Measurements from ENCODE around the gene TINCR. TPM values are rescaled to one million over a fixed set of nuclear protein-coding genes. Genes with fewer than 3 reads are reported as not detected.

TINCR gene
- total RNA-seq, 2 experiments from 2014 or later, result 0.26 to 0.68 TPM

DNA sequence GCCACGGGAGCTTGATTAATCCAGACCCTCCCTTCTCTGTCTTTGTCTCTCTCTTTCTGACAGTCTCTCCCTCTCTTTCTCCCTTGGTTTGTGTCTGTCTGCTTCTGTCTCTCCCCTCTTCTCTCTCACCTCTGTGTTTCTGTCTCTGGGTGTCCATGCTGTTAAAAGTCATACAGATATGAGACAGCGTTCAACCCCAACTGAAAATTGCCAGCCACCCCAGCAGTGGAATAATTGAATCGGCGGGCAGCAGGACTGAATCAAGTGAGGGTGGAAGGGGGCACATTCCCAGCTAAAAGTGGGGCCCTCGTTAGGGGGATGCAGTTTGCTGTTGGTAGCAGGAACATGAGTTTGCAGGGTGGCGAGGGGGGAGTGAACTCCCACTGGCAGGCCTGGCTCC, 43.7 kb downstream of the TINCR start:
- H3K27ac Mint-ChIP-seq, result no peak overlapping the region
- H3K36me3 Mint-ChIP-seq (ENCODE audit: low read depth), result no peaks in the 10 kb centered on the region
- no peaks in the 10 kb centered on the region for H3K27me3 Mint-ChIP-seq (ENCODE audit: low read depth)
- H3K9me3 Mint-ChIP-seq (ENCODE audit: insufficient read depth), result no peaks in the 10 kb centered on the region
- H3K4me1 Mint-ChIP-seq (ENCODE audit: low read depth), result no peaks in the 10 kb centered on the region
- H3K4me3 Mint-ChIP-seq, result no peak overlapping the region
- POLR2A ChIA-PET, result no interaction called here
- ATAC-seq (no peak), DNase-seq (no peak)
- CTCF ChIA-PET, result no interaction called here

GRCh38 chr19:5522106-5522505, 45.6 kb downstream of the TINCR start:
- CTCF ChIA-PET, result no interaction called here
- ATAC-seq, result no peak

DNA sequence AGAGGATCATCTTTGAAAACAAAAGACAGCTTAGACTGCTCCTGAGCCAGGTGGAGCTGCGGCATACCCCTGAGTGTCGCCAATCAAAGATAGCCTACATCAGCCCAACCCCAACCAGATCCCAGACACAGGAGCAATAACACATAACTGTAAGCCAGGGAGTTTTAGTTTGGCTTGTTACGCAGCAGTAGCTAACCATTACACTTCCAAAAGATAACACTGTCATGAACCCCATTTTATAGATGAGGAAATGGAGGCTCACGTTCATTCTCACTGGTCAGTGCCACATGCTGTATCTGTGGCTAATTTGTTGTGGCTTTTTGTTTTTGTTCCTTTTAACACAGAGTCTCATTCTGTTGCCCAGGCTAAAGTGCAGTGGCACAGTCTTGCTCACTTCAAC, 47.3 kb downstream of the TINCR start:
- ChIA-PET CTCF (no interaction called here), POLR2A (no interaction called here)
- Mint-ChIP-seq H3K4me1 (ENCODE audit: low read depth) (no peaks in the 10 kb centered on the region), H3K9me3 (ENCODE audit: insufficient read depth) (peaks cover 8% of the 10 kb centered on the region), H3K27me3 (ENCODE audit: low read depth) (no peaks in the 10 kb centered on the region), H3K36me3 (ENCODE audit: low read depth) (no peaks in the 10 kb centered on the region), H3K4me3 (no peak overlapping the region), H3K27ac (no peak overlapping the region)
- DNase-seq (no peak), ATAC-seq (no peak)

More at GRCh38 chr19:5522106-5522505, 45.6 kb downstream of the TINCR start:
- no peaks in the 10 kb centered on the region for H3K9me3 Mint-ChIP-seq (ENCODE audit: insufficient read depth)
- no peak overlapping the region for H3K4me3 Mint-ChIP-seq
- H3K4me1 Mint-ChIP-seq (ENCODE audit: low read depth), result no peaks in the 10 kb centered on the region
- no peak overlapping the region for H3K27ac Mint-ChIP-seq
- no peaks in the 10 kb centered on the region for H3K36me3 Mint-ChIP-seq (ENCODE audit: low read depth)
- no peak for DNase-seq
- no peaks in the 10 kb centered on the region for H3K27me3 Mint-ChIP-seq (ENCODE audit: low read depth)
- POLR2A ChIA-PET, result no interaction called here

DNA sequence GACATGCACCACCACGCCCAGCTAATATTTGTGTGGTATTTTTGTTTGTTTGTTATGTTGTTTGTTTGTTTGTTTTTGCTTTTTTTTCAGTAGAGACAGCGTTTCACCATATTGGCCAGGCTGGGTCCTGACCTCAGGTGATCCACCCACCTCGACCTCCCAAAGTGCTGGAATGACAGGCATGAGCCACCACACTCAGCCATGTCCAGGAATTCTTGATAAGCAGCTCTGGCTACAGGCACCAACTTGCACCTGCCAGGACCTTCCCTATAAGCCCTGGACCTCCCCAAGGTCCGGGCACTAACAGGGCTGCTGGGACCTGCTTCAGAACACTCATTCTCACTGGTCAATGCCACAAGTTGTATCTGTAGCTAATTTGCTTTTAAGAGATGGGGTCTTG, 48.7 kb downstream of the TINCR start:
- Mint-ChIP-seq H3K4me3 (no peak overlapping the region), H3K4me1 (ENCODE audit: low read depth) (no peaks in the 10 kb centered on the region), H3K27me3 (ENCODE audit: low read depth) (no peaks in the 10 kb centered on the region), H3K36me3 (ENCODE audit: low read depth) (no peaks in the 10 kb centered on the region), H3K9me3 (ENCODE audit: insufficient read depth) (peaks cover 8% of the 10 kb centered on the region), H3K27ac (no peak overlapping the region)
- POLR2A ChIA-PET, result no interaction called here
- CTCF ChIA-PET, result no interaction called here
- ATAC-seq, result no peak
- DNase-seq, result no peak

DNA sequence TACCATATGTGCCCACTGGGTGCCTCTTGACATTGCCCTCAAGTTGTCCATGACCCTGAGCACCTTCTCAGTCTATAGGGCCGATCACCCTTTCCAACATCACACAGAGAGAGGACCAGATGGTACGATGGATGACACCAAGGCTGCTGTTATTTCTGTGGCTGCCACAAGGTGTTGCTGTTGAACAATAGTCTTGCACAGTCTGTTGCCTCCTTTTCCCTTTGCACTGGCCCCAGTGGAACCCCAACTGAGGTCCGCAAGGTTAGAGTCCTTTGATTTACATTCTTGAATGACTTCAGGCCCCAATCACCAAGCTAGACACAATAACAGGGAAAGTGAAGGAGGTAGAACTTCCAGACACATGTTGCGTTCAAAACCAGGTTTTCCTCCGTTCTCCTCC, 52.0 kb downstream of the TINCR start:
- H3K4me1 Mint-ChIP-seq (ENCODE audit: low read depth), result no peaks in the 10 kb centered on the region
- no peaks in the 10 kb centered on the region for H3K27me3 Mint-ChIP-seq (ENCODE audit: low read depth)
- peaks cover 8% of the 10 kb centered on the region for H3K9me3 Mint-ChIP-seq (ENCODE audit: insufficient read depth)
- CTCF ChIA-PET, result no interaction called here
- no peak overlapping the region for H3K4me3 Mint-ChIP-seq
- no peaks in the 10 kb centered on the region for H3K36me3 Mint-ChIP-seq (ENCODE audit: low read depth)
- H3K27ac Mint-ChIP-seq, result no peak overlapping the region
- POLR2A ChIA-PET, result no interaction called here
- no peak for ATAC-seq
- no peak for DNase-seq

DNA sequence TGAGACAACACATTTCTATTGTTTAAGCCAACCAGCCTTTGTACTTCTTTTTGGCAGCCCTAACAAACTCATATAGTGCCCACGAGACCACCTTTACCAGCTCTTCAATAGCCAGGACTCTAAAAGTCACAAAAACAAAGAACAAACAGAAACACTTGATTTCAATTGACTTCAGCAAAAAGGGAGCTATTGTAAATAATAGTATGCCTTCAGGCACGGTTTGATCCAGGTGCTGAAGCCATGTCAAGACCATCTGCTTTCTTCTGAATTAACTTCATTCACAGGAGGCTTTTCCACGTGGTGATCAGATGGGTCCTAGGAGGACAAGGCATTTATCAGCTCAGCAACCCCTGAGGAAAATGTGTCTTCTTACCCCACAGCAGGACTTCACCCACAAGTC, 53.8 kb downstream of the TINCR start:
- CTCF ChIA-PET, result no interaction called here
- Mint-ChIP-seq H3K4me1 (ENCODE audit: low read depth) (no peaks in the 10 kb centered on the region), H3K27ac (no peak overlapping the region), H3K27me3 (ENCODE audit: low read depth) (no peaks in the 10 kb centered on the region), H3K9me3 (ENCODE audit: insufficient read depth) (peaks cover 8% of the 10 kb centered on the region), H3K4me3 (no peak overlapping the region), H3K36me3 (ENCODE audit: low read depth) (no peaks in the 10 kb centered on the region)
- ATAC-seq, result no peak
- DNase-seq, result no peak
- POLR2A ChIA-PET, result no interaction called here

- H3K27me3 Mint-ChIP-seq (ENCODE audit: low read depth), result no peaks in the 10 kb centered on the region
- DNase-seq, result no peak
- no peak overlapping the region for H3K27ac Mint-ChIP-seq
- CTCF ChIA-PET, result no interaction called here
- H3K4me3 Mint-ChIP-seq, result no peak overlapping the region
- ATAC-seq, result no peak
- POLR2A ChIA-PET, result interaction anchor here (0.7 kb wide), 1 partner anchor 10 kb away, joined by 3 read pairs; no protein-coding TSS in a partner anchor
- H3K4me1 Mint-ChIP-seq (ENCODE audit: low read depth), result no peaks in the 10 kb centered on the region
- peaks cover 8% of the 10 kb centered on the region for H3K9me3 Mint-ChIP-seq (ENCODE audit: insufficient read depth)
- no peaks in the 10 kb centered on the region for H3K36me3 Mint-ChIP-seq (ENCODE audit: low read depth)
These were observed 55.0 kb downstream of the TINCR start for GRCh38 chr19:5512715-5513114.

Other genes starting within 250 kb of the TINCR start
- gene PTPRS, start 227.1 kb downstream of the TINCR start, total RNA-seq, result under 1 TPM in 1 of 2 experiments, not detected in 1; 0.05 TPM
- not detected for gene ZNRF4, start 112.5 kb downstream of the TINCR start, total RNA-seq
- gene SAFB2, start 54.8 kb upstream of the TINCR start, total RNA-seq, result 10 to 100 TPM; 84.2 to 96.6 TPM
- gene SAFB, start 55.1 kb upstream of the TINCR start, total RNA-seq, result 100 to 1,000 TPM; 116 to 134 TPM
- 10 to 100 TPM; 53.1 to 55.1 TPM for gene MICOS13, start 112.6 kb upstream of the TINCR start, total RNA-seq
- gene HSD11B1L, start 113.1 kb upstream of the TINCR start, total RNA-seq, result 1 to 10 TPM; 2.0 to 2.1 TPM
- 100 to 1,000 TPM; 926 to 951 TPM for gene RPL36, start 122.3 kb upstream of the TINCR start, total RNA-seq
- gene LONP1, start 152.2 kb upstream of the TINCR start, total RNA-seq, result 100 to 1,000 TPM; 114 to 129 TPM
- gene CATSPERD, start 152.7 kb upstream of the TINCR start, total RNA-seq, result not detected
- 1 to 10 TPM; 5.7 to 6.0 TPM for gene PRR22, start 216.8 kb upstream of the TINCR start, total RNA-seq
- gene DUS3L, start 223.2 kb upstream of the TINCR start, total RNA-seq, result 10 to 100 TPM; 56.6 to 66.3 TPM
- not detected for gene NRTN, start 237.1 kb upstream of the TINCR start, total RNA-seq

Measured in activated CD8-positive, alpha-beta T cell treated with anti-CD3 and anti-CD28 coated beads, Interleukin-2, amount 10 ng/mL, durations not matched to agents 7 days and 5 days (primary cell).